Measurements from ENCODE around the gene PCDHGA1. TPM values are rescaled to one million over a fixed set of nuclear protein-coding genes. Genes with fewer than 3 reads are reported as not detected.

PCDHGA1 gene
- total and polyA plus RNA-seq, 9 of the 15 experiments (the other 6 are each of a cell fraction or from before 2014, with no cell fraction given), result 0.05 to 0.26 (median 0.18) TPM; not detected in 2

DNA sequence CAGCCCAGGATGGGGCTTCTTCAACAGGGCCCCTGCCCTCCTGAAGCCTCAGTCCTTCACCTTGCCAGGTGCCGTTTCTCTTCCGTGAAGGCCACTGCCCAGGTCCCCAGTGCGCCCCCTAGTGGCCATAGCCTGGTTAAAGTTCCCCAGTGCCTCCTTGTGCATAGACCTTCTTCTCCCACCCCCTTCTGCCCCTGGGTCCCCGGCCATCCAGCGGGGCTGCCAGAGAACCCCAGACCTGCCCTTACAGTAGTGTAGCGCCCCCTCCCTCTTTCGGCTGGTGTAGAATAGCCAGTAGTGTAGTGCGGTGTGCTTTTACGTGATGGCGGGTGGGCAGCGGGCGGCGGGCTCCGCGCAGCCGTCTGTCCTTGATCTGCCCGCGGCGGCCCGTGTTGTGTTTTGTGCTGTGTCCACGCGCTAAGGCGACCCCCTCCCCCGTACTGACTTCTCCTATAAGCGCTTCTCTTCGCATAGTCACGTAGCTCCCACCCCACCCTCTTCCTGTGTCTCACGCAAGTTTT lies 182.1 kb downstream of the PCDHGA1 start (continued):
- TF ChIP-seq ZNF445 (CRISPR knock-in tag; IDR thresholded peaks at IDR 0.05; ENCODE audit: low read depth) (no peak), MEF2A (IDR thresholded peaks at IDR 0.05; ENCODE audit: control insufficient read depth, low read depth, low read length) (no peak), HNRNPUL1 (IDR thresholded peaks at IDR 0.05; ENCODE audit: low read length) (no peak), PTRF (tag; IDR thresholded peaks at IDR 0.05) (no peak), ZNF212 (CRISPR knock-in tag; IDR thresholded peaks at IDR 0.05) (no peak), SMC3 (conservative IDR thresholded peaks at IDR 0.05; ENCODE audit: insufficient read depth, low read depth, low read length) (peak; percentile 69), ADNP (tag; IDR thresholded peaks at IDR 0.05) (no peak), ZNF507 (tag; conservative IDR thresholded peaks at IDR 0.05) (no peak), PHB (CRISPR knock-in tag; IDR thresholded peaks at IDR 0.05) (no peak), CC2D1A (IDR thresholded peaks at IDR 0.05) (no peak), IRF2 (CRISPR knock-in tag; IDR thresholded peaks at IDR 0.05) (0 out of 2 replicates have a peak, but pooled peaks have one; percentile 35)
- TF ChIP-seq, protein P1, sequence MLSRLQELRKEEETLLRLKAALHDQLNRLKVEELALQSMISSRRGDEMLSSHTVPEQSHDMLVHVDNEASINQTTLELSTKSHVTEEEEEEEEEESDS (CRISPR knock-in tag; IDR thresholded peaks at IDR 0.05), result no peak
- TF ChIP-seq, protein P2, sequence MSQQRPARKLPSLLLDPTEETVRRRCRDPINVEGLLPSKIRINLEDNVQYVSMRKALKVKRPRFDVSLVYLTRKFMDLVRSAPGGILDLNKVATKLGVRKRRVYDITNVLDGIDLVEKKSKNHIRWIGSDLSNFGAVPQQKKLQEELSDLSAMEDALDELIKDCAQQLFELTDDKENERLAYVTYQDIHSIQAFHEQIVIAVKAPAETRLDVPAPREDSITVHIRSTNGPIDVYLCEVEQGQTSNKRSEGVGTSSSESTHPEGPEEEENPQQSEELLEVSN (IDR thresholded peaks at IDR 0.05; ENCODE audit: borderline replicate concordance in 1 of 2, extremely low read depth in 1 of 2, insufficient read depth in 1 of 2, insufficient read length in 1 of 2, low read depth in 1 of 2, low read length in 1 of 2, poor library complexity in 1 of 2, severe bottlenecking in 1 of 2), result no peak
- TF ChIP-seq, protein P3, sequence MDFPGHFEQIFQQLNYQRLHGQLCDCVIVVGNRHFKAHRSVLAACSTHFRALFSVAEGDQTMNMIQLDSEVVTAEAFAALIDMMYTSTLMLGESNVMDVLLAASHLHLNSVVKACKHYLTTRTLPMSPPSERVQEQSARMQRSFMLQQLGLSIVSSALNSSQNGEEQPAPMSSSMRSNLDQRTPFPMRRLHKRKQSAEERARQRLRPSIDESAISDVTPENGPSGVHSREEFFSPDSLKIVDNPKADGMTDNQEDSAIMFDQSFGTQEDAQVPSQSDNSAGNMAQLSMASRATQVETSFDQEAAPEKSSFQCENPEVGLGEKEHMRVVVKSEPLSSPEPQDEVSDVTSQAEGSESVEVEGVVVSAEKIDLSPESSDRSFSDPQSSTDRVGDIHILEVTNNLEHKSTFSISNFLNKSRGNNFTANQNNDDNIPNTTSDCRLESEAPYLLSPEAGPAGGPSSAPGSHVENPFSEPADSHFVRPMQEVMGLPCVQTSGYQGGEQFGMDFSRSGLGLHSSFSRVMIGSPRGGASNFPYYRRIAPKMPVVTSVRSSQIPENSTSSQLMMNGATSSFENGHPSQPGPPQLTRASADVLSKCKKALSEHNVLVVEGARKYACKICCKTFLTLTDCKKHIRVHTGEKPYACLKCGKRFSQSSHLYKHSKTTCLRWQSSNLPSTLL (IDR thresholded peaks at IDR 0.05), result no peak
- TF ChIP-seq, protein P4, sequence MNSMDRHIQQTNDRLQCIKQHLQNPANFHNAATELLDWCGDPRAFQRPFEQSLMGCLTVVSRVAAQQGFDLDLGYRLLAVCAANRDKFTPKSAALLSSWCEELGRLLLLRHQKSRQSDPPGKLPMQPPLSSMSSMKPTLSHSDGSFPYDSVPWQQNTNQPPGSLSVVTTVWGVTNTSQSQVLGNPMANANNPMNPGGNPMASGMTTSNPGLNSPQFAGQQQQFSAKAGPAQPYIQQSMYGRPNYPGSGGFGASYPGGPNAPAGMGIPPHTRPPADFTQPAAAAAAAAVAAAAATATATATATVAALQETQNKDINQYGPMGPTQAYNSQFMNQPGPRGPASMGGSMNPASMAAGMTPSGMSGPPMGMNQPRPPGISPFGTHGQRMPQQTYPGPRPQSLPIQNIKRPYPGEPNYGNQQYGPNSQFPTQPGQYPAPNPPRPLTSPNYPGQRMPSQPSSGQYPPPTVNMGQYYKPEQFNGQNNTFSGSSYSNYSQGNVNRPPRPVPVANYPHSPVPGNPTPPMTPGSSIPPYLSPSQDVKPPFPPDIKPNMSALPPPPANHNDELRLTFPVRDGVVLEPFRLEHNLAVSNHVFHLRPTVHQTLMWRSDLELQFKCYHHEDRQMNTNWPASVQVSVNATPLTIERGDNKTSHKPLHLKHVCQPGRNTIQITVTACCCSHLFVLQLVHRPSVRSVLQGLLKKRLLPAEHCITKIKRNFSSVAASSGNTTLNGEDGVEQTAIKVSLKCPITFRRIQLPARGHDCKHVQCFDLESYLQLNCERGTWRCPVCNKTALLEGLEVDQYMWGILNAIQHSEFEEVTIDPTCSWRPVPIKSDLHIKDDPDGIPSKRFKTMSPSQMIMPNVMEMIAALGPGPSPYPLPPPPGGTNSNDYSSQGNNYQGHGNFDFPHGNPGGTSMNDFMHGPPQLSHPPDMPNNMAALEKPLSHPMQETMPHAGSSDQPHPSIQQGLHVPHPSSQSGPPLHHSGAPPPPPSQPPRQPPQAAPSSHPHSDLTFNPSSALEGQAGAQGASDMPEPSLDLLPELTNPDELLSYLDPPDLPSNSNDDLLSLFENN (IDR thresholded peaks at IDR 0.05; ENCODE audit: low read depth in 2 of 2, low read length in 2 of 2), result no peak
- TF ChIP-seq, protein P5, sequence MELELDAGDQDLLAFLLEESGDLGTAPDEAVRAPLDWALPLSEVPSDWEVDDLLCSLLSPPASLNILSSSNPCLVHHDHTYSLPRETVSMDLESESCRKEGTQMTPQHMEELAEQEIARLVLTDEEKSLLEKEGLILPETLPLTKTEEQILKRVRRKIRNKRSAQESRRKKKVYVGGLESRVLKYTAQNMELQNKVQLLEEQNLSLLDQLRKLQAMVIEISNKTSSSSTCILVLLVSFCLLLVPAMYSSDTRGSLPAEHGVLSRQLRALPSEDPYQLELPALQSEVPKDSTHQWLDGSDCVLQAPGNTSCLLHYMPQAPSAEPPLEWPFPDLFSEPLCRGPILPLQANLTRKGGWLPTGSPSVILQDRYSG (tag; conservative IDR thresholded peaks at IDR 0.05; ENCODE audit: low read depth), result no peak
- TF ChIP-seq, protein P6, sequence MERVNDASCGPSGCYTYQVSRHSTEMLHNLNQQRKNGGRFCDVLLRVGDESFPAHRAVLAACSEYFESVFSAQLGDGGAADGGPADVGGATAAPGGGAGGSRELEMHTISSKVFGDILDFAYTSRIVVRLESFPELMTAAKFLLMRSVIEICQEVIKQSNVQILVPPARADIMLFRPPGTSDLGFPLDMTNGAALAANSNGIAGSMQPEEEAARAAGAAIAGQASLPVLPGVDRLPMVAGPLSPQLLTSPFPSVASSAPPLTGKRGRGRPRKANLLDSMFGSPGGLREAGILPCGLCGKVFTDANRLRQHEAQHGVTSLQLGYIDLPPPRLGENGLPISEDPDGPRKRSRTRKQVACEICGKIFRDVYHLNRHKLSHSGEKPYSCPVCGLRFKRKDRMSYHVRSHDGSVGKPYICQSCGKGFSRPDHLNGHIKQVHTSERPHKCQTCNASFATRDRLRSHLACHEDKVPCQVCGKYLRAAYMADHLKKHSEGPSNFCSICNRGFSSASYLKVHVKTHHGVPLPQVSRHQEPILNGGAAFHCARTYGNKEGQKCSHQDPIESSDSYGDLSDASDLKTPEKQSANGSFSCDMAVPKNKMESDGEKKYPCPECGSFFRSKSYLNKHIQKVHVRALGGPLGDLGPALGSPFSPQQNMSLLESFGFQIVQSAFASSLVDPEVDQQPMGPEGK (CRISPR knock-in tag; IDR thresholded peaks at IDR 0.05; ENCODE audit: borderline replicate concordance), result no peak

Measured in K562 (cell line).